NB4 (cell line): ENCODE measurements around the gene PTPRG.

Source experiments
- CTCF ChIP-seq: IDR thresholded peaks from one replicate; pipeline ENCODE4 v1.5.1; 2012; ENCODE audit warnings: low read depth, low read length
- MAX ChIP-seq: IDR thresholded peaks from 2 replicates; pipeline ENCODE4 v1.6.1; 2011; ENCODE audit warnings: low read depth, low read length

GRCh38 chr3:61863579-61863978 lies 302.2 kb downstream of the PTPRG start:
- TF ChIP-seq CTCF = no peak
- TF ChIP-seq MAX = no peak
